Endothelial cell of umbilical vein (primary cell): ENCODE measurements around the gene MCM6.

Experiments
- CTCF ChIP-seq, 2 donors: IDR thresholded peaks; 1 replicate in 1 of 2; 2 replicates in 1 of 2; pipeline ENCODE4 v1.5.1; 2011; ENCODE audit warnings: low read length in 2 of 2, mild to moderate bottlenecking in 2 of 2, moderate library complexity in 2 of 2, control low read depth in 1 of 2, inconsistent platforms in 1 of 2, low read depth in 1 of 2; ENCODE audit not compliant: insufficient read depth in 1 of 2; ENCODE audit errors: extremely low read depth in 1 of 2
- EZH2 ChIP-seq: IDR thresholded peaks from 2 replicates; pipeline ENCODE4 v1.6.1; 2012; ENCODE audit warnings: borderline replicate concordance, low read depth, mild to moderate bottlenecking, moderate library complexity, low read length, inconsistent platforms; ENCODE audit not compliant: severe bottlenecking
- FOS ChIP-seq: IDR thresholded peaks from 2 replicates; pipeline ENCODE4 v1.6.1; 2011; ENCODE audit warnings: mild to moderate bottlenecking, low read length, moderate library complexity, borderline replicate concordance; ENCODE audit not compliant: insufficient read depth
- GATA2 ChIP-seq: IDR thresholded peaks from 2 replicates; pipeline ENCODE4 v1.7.0; 2011; ENCODE audit warnings: low read depth, mild to moderate bottlenecking, moderate library complexity, mixed read lengths, low read length; ENCODE audit not compliant: insufficient read length, insufficient read depth
- JUN ChIP-seq: IDR thresholded peaks from 2 replicates; pipeline ENCODE4 v1.6.1; 2011; ENCODE audit warnings: borderline replicate concordance, low read depth; ENCODE audit not compliant: insufficient read length, insufficient read depth
- MAX ChIP-seq: IDR thresholded peaks from 2 replicates; pipeline ENCODE4 v1.6.1; 2011; ENCODE audit not compliant: insufficient read depth, insufficient read length
- MYC ChIP-seq: IDR thresholded peaks from one replicate; pipeline ENCODE4 v1.6.1; 2011; ENCODE audit warnings: mild to moderate bottlenecking, low read depth, low read length
- POLR2A ChIP-seq: IDR thresholded peaks from 2 replicates; pipeline ENCODE4 v1.6.1; 2012; ENCODE audit warnings: low read depth, mild to moderate bottlenecking, control low read depth, low read length
- POLR2AphosphoS5 ChIP-seq: IDR thresholded peaks from 2 replicates; pipeline ENCODE4 v1.6.1; 2012; ENCODE audit warnings: low read depth, mild to moderate bottlenecking, control low read depth, low read length, moderate library complexity; ENCODE audit not compliant: insufficient read depth

GRCh38 chr2:135844301-135844895, 31.8 kb downstream of the MCM6 start:
- TF ChIP-seq POLR2A (no peak), POLR2AphosphoS5 (no peak), CTCF (IDR thresholded peaks at IDR 0.05; ENCODE audit: extremely low read depth in 1 of 2, insufficient read depth in 1 of 2, low read depth in 1 of 2, low read length in 2 of 2) (no peak), EZH2 (no peak), GATA2 (no peak), MAX (no peak), JUN (no peak), MYC (no peak), FOS (no peak)
